SK-N-SH treated with all-trans-retinoic acid at 6 μM for 48 hours (cell line): Measurements from ENCODE around the gene YJEFN3.

ENCODE experiments used
- ATAC-seq: fragments of 200-7000 bp; cut with Tn5 transposase; 3 replicates; pipeline ENCODE4 v1.9.1; 2020; ENCODE audit warnings: mild to moderate bottlenecking, moderate library complexity
- ARNTL ChIP-seq: fragments of 450-650 bp; formaldehyde crosslinking; IDR thresholded peaks from 2 replicates; pipeline ENCODE4 v1.5.0; 2020; ENCODE audit warnings: low read depth, mild to moderate bottlenecking, moderate library complexity, borderline replicate concordance
- BACH2 ChIP-seq: fragments of 250-450 bp; sonication (Bioruptor Pico); IDR thresholded peaks from 2 replicates; pipeline ENCODE4 v1.9.0; 2021; ENCODE audit warnings: mild to moderate bottlenecking, borderline replicate concordance
- CSDC2 ChIP-seq: fragments of 250-450 bp; sonication (Bioruptor Pico); IDR thresholded peaks from 2 replicates; pipeline ENCODE4 v1.5.0; 2020; ENCODE audit warnings: mild to moderate bottlenecking, moderate library complexity
- ESRRG ChIP-seq: fragments of 250-450 bp; sonication (Bioruptor Pico); IDR thresholded peaks from 2 replicates; pipeline ENCODE4 v1.6.1; 2021; ENCODE audit warnings: mild to moderate bottlenecking
- GLIS3 ChIP-seq: fragments of 250-450 bp; sonication (Bioruptor Pico); IDR thresholded peaks from 2 replicates; pipeline ENCODE4 v1.5.0; 2020; ENCODE audit warnings: mild to moderate bottlenecking, moderate library complexity
- ISL1 ChIP-seq: fragments of 250-450 bp; sonication (Bioruptor Pico); IDR thresholded peaks from 2 replicates; pipeline ENCODE4 v2.1.2; 2022; ENCODE audit warnings: mild to moderate bottlenecking, moderate library complexity
- OSR1 ChIP-seq: fragments of 250-450 bp; sonication (Bioruptor Pico); IDR thresholded peaks from 2 replicates; pipeline ENCODE4 v1.8.0; 2022; ENCODE audit warnings: moderate library complexity, mild to moderate bottlenecking, inconsistent platforms
- PATZ1 ChIP-seq: fragments of 250-450 bp; sonication (Bioruptor Pico); IDR thresholded peaks from 2 replicates; pipeline ENCODE4 v1.8.0; 2020; ENCODE audit warnings: mild to moderate bottlenecking, moderate library complexity, borderline replicate concordance
- PPARA ChIP-seq: fragments of 250-450 bp; sonication (Bioruptor Pico); IDR thresholded peaks from 2 replicates; pipeline ENCODE4 v1.5.0; 2020; ENCODE audit warnings: mild to moderate bottlenecking, borderline replicate concordance
- RARB ChIP-seq: fragments of 250-450 bp; sonication (Bioruptor Pico); IDR thresholded peaks from 2 replicates; pipeline ENCODE4 v1.8.0; 2021; ENCODE audit warnings: mild to moderate bottlenecking, moderate library complexity
- SNAI2 ChIP-seq: fragments of 250-450 bp; sonication (Bioruptor Pico); IDR thresholded peaks from 2 replicates; pipeline ENCODE4 v1.5.0; 2020; ENCODE audit warnings: mild to moderate bottlenecking, moderate library complexity
- TCF4 ChIP-seq: fragments of 250-450 bp; sonication (Bioruptor Pico); IDR thresholded peaks from 2 replicates; pipeline ENCODE4 v1.8.0; 2021; ENCODE audit warnings: mild to moderate bottlenecking, moderate library complexity, borderline replicate concordance
- TOX ChIP-seq: fragments of 250-450 bp; sonication (Bioruptor Pico); IDR thresholded peaks from 2 replicates; pipeline ENCODE4 v1.8.0; 2021; ENCODE audit warnings: mild to moderate bottlenecking, moderate library complexity, borderline replicate concordance
- ZC3H10 ChIP-seq: fragments of 250-450 bp; sonication (Bioruptor Pico); IDR thresholded peaks from 2 replicates; pipeline ENCODE4 v1.5.1; 2021; ENCODE audit warnings: mild to moderate bottlenecking, moderate library complexity
- ZFP3 ChIP-seq: fragments of 250-450 bp; sonication (Bioruptor Pico); IDR thresholded peaks from 2 replicates; pipeline ENCODE4 v1.5.0; 2020; ENCODE audit warnings: mild to moderate bottlenecking, moderate library complexity
- ZFP30 ChIP-seq: fragments of 450-650 bp; formaldehyde crosslinking; IDR thresholded peaks from 2 replicates; pipeline ENCODE4 v1.5.0; 2022; ENCODE audit warnings: mild to moderate bottlenecking, moderate library complexity
- ZNF565 ChIP-seq: fragments of 450-650 bp; formaldehyde crosslinking; conservative IDR thresholded peaks from 2 replicates; pipeline ENCODE4 v1.5.0; 2020; ENCODE audit warnings: low read depth, mild to moderate bottlenecking, moderate library complexity
- ZNF70 ChIP-seq: fragments of 450-650 bp; formaldehyde crosslinking; IDR thresholded peaks from 2 replicates; pipeline ENCODE4 v1.5.0; 2020; ENCODE audit warnings: mild to moderate bottlenecking, moderate library complexity
- ZNF8 ChIP-seq: fragments of 450-650 bp; formaldehyde crosslinking; IDR thresholded peaks from 2 replicates; pipeline ENCODE4 v1.5.0; 2020; ENCODE audit warnings: mild to moderate bottlenecking, moderate library complexity
- TF ChIP-seq, protein P1 (sequence below): fragments of 250-450 bp; sonication (Bioruptor Pico); IDR thresholded peaks from 2 replicates; pipeline ENCODE4 v1.5.0; 2020; ENCODE audit warnings: mild to moderate bottlenecking, moderate library complexity
- TF ChIP-seq, protein P2 (sequence below): fragments of 250-450 bp; sonication (Bioruptor Pico); IDR thresholded peaks from 2 replicates; pipeline ENCODE4 v1.8.0; 2021; ENCODE audit warnings: low read depth, mild to moderate bottlenecking, moderate library complexity, borderline replicate concordance
- TF ChIP-seq, protein P3 (sequence below): fragments of 250-450 bp; sonication (Bioruptor Pico); IDR thresholded peaks from 2 replicates; pipeline ENCODE4 v1.5.1; 2021; ENCODE audit warnings: mild to moderate bottlenecking, moderate library complexity

YJEFN3 gene

DNA sequence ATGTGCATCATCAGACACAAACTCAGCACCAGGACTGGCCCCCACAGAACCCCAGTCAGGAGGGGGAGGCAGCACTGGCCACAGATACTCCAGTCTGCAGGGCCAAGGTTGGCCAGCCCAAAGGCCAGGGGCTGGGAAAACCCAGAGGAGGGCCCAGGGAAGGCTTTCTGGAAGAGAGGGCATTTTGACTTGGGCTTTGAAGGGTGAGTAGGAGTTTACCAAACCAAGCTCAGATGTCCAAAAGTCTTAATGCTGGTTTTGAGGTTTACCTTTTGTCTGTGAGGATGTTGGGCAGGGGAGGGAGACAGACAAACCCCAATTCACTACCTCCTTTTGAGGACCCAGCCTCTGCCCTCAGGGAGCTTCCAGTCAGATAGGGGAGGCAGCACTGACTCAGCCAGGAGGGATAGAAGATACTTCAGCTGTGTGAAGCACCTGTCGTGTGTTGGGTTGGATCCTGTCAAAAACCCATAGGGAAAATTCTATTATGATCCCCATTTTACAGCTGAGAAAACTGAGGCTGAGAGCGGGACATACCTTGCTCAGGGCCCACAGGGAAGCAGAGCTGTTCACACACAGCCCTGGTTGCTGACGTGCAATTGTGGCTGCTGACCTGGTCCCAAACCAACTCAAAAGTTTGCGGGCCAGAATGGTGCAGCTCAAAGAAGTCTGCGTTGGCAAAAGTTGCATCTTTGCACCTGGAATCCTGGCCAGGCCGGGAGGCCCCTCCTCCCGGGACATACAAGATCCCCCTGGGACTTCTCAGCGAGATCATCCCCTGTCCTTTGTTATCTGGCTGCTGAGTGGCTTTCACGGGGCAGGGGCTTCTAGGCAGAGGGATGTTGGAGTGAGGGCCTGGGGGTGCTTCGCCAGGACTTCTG is 22.5 kb downstream of the YJEFN3 start:
- TF ChIP-seq ZFP3 (peak; percentile 100), SNAI2 (no peak), ESRRG (CRISPR knock-in tag) (no peak)
- ATAC-seq = no peak

- ATAC-seq = no peak
- no peak for TF ChIP-seq ZFP30 (CRISPR knock-in tag)
- no peak for TF ChIP-seq ZC3H10 (CRISPR knock-in tag)
- TF ChIP-seq BACH2 (CRISPR knock-in tag) = no peak
- no peak for TF ChIP-seq GLIS3
- TF ChIP-seq, protein P1, sequence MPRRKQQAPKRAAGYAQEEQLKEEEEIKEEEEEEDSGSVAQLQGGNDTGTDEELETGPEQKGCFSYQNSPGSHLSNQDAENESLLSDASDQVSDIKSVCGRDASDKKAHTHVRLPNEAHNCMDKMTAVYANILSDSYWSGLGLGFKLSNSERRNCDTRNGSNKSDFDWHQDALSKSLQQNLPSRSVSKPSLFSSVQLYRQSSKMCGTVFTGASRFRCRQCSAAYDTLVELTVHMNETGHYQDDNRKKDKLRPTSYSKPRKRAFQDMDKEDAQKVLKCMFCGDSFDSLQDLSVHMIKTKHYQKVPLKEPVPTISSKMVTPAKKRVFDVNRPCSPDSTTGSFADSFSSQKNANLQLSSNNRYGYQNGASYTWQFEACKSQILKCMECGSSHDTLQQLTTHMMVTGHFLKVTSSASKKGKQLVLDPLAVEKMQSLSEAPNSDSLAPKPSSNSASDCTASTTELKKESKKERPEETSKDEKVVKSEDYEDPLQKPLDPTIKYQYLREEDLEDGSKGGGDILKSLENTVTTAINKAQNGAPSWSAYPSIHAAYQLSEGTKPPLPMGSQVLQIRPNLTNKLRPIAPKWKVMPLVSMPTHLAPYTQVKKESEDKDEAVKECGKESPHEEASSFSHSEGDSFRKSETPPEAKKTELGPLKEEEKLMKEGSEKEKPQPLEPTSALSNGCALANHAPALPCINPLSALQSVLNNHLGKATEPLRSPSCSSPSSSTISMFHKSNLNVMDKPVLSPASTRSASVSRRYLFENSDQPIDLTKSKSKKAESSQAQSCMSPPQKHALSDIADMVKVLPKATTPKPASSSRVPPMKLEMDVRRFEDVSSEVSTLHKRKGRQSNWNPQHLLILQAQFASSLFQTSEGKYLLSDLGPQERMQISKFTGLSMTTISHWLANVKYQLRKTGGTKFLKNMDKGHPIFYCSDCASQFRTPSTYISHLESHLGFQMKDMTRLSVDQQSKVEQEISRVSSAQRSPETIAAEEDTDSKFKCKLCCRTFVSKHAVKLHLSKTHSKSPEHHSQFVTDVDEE = no peak
- TF ChIP-seq TOX = no peak
- no peak for TF ChIP-seq ESRRG (CRISPR knock-in tag)
- TF ChIP-seq ZNF8 (CRISPR knock-in tag) = no peak
- no peak for TF ChIP-seq CSDC2 (CRISPR knock-in tag)
- TF ChIP-seq ISL1 (CRISPR knock-in tag) = no peak
- no peak for TF ChIP-seq PPARA (CRISPR knock-in tag)
Measured at GRCh38 chr19:19551853-19552192, 23.1 kb downstream of the YJEFN3 start.

DNA sequence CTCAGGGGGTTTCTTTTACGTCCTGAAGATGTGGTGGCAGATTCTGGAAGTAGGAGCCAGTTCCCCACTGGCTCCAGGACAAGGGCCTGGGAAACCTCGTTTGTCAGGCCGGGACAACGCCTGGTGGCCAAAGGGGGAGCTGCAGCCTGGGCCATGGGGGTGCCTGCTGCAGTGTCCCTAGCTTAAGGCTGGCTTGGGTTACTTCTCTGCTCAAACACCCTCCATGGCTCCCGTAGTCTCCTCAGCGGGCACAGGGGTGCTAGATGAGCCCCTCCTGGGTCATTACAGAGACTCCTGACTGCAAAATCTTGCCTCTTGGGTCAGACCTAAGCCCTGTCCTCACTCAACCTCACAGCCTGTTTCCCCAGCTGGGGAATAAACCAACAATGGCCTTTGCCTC is 24.1 kb downstream of the YJEFN3 start:
- TF ChIP-seq TOX = no peak
- no peak for TF ChIP-seq ARNTL
- no peak for TF ChIP-seq ISL1 (CRISPR knock-in tag)
- TF ChIP-seq PPARA (CRISPR knock-in tag) = no peak
- no peak for TF ChIP-seq TCF4
- no peak for TF ChIP-seq OSR1 (CRISPR knock-in tag)
- no peak for TF ChIP-seq ZFP30 (CRISPR knock-in tag)
- peak; percentile 88 for ATAC-seq

GRCh38 chr19:19553670-19554069 is 25.0 kb downstream of the YJEFN3 start:
- ATAC-seq = no peak
- TF ChIP-seq ZNF565 (no peak), PATZ1 (no peak), ISL1 (CRISPR knock-in tag) (no peak)

DNA sequence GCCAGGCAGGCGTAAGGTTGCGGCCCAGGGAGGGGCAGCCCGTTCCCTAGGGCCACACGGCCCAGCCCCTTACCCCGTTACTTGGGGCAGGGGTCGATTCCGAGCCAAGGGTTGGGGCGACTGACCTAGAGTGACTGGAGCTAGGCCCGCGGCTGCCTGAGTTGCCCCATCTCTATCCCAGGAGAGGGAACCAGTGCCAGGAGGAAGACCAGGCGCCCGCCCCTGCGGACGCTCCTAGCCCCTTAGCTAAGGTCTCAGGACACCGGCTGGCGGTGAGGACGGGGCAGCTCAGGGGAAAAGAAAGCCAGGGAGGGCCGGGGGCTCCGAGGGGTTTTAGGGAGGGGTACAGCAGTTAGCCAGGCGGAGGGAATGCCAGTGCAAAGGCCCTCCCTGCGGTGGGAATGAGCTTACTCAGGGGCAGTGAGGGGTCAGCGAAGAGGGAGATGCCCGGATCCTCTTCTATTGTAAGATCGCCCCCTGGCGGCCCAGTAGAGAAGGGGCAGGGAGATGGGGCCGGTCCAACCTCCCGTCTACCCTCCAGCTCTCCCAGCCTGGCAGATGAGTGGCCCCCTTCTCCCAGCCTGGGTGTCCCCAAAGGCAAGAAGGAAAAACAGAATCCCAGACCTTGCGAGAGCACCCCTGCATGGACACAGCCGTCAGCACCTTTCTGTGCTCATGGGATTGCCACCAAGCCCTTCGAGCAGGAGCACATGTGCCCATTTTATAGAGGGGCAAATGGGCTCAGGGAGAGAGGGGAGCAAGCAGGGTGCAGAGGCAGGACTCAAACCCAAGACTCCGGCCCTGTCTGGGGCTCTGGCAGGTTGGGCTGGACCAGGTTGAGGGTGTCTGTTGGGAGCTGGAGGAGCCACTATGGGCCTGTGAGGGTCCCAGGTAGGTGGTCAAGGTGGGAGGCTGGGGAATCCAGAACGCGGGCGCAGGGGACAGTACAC is 25.6 kb downstream of the YJEFN3 start:
- ATAC-seq = peak; percentile 65
- TF ChIP-seq TCF4 (no peak), RARB (CRISPR knock-in tag) (no peak), PATZ1 (no peak), ZNF70 (CRISPR knock-in tag) (no peak), ZC3H10 (CRISPR knock-in tag) (no peak), ARNTL (no peak), TOX (no peak), ZNF8 (CRISPR knock-in tag) (no peak), ZFP3 (no peak), GLIS3 (no peak), SNAI2 (no peak), CSDC2 (CRISPR knock-in tag) (no peak)
- TF ChIP-seq, protein P2, sequence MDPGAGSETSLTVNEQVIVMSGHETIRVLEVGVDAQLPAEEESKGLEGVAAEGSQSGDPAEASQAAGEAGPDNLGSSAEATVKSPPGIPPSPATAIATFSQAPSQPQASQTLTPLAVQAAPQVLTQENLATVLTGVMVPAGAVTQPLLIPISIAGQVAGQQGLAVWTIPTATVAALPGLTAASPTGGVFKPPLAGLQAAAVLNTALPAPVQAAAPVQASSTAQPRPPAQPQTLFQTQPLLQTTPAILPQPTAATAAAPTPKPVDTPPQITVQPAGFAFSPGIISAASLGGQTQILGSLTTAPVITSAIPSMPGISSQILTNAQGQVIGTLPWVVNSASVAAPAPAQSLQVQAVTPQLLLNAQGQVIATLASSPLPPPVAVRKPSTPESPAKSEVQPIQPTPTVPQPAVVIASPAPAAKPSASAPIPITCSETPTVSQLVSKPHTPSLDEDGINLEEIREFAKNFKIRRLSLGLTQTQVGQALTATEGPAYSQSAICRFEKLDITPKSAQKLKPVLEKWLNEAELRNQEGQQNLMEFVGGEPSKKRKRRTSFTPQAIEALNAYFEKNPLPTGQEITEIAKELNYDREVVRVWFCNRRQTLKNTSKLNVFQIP = no peak
- TF ChIP-seq, protein P3, sequence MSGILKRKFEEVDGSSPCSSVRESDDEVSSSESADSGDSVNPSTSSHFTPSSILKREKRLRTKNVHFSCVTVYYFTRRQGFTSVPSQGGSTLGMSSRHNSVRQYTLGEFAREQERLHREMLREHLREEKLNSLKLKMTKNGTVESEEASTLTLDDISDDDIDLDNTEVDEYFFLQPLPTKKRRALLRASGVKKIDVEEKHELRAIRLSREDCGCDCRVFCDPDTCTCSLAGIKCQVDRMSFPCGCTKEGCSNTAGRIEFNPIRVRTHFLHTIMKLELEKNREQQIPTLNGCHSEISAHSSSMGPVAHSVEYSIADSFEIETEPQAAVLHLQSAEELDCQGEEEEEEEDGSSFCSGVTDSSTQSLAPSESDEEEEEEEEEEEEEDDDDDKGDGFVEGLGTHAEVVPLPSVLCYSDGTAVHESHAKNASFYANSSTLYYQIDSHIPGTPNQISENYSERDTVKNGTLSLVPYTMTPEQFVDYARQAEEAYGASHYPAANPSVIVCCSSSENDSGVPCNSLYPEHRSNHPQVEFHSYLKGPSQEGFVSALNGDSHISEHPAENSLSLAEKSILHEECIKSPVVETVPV (CRISPR knock-in tag) = no peak
